NCI-H69 (cell line): ENCODE measurements around the gene GFY.

Experiments
- DNase-seq: peaks from one replicate; lab custom pipeline; 2025; lab: John Stamatoyannopoulos, UW

Gene GFY, protein sequence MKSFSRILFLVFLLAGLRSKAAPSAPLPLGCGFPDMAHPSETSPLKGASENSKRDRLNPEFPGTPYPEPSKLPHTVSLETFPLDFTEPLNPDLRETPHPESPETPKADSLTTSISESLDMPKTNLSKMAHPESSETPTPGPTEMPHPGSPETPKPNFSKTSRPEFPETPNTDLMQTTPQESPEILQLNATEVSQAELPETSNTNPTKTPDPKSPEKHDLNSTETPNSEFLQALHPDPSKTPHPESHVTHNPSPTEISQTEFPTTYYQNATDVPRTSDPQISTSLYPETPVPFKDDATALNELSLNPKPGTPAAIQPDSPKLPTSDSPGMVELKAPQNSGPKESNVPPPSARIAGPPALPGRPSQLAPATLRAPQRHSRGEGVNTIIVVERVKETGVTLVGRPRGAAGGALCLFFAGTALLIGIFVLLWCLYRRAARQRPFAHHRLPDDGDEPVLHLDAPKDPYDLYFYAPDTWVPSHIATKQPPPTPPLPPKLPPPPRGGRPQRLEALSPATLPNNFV

DNA sequence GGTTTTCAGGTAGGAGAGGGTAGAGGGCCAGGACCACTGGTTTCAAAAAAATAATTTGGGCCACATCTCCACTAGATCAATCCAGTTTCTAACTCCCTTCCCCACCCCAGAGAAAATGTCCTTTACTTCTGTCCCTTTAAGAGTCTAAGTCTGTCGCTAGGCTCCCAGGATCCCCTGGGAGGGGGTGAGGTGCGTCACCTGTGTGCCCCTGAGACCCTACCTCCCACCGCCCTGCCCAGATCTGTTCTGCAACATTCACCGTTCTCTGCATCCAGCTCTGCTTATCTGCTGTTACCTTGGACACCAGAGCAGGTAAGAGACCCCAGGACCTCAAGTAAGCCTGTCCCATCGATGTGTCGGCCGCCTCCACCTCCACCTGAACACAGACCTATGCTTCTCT, at the start of gene GFY:
Gene GFY, plus strand, starts transcription at position 211 of the 400 bp plus-strand sequence. CDS start 1,043 bp downstream, outside the sequence.
- peak; percentile 20 for DNase-seq

DNA sequence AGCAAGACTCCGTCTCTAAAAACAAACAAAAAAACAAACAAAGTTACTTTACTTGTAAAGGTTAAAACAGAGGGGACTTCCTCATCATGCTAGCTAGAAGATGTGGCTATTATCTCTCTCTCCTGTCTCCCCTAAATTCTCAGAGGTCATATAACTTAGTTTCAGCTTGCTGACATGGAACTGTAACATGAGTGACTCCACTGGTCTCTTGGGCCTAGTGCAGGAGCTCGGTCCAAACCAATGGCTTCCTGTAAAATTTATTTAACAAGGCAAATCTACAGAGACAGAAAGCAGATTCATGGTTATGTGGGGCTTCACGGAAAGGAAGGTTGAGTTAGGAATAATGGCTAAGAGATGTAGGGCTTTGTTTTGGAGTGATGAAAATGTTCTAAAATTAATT, 46.7 kb upstream of the GFY start:
- DNase-seq = no peak

DNA sequence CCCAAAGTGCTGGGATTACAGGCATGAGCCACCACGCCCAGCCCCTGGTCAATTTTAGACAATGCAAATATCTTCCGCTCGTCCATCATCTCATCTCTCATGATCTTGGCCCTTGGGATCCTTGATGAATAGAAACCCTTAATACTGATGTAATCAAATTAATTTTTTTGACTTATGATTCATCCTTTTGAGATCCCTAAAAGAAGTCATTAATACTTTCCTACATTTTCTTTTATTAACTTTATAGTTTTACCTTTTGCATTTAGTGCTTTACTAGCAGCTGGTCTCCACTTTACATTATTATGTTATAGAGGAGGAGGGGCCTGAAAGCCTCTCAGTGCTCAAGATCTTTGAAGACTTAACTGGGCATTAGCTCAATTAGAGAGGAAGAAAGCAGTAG, 44.8 kb upstream of the GFY start:
- no peak for DNase-seq

DNA sequence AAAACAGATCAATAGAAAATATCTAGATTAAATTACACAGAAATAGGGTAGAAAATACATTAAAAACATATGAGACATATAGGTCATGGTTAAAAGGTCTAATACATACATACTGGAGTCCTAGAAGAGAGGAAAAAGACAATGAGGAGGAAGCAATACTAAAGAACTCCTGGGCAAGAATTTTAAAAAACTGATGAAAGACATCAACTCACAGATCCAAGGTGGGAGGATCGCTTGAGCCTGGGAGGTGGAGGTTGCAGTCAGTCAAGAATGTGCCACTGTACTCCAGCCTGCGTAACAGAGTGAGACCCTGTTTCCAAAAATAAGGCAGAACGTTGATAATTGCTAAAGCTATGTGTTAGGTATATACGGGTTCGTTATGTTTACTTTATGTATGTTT, 42.5 kb upstream of the GFY start:
- no peak for DNase-seq

DNA sequence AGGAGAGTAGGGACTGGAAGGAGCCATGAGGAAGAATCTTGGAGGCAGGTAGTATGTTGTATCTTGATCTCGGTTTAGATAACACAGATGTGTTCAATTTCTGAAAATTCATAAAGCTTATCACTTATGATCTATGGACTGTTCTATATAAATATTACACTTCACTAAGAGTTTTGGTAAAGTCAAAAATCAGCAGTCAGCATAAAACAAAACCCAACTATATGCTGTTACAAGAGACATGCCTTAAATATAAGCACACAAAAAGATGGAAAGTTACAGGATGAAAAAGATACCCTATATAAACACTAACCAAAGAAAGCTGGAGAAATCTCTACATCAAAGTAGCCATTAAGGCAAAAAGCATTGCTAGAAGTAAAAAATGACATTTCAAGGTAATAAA, 41.6 kb upstream of the GFY start:
- DNase-seq = no peak

DNA sequence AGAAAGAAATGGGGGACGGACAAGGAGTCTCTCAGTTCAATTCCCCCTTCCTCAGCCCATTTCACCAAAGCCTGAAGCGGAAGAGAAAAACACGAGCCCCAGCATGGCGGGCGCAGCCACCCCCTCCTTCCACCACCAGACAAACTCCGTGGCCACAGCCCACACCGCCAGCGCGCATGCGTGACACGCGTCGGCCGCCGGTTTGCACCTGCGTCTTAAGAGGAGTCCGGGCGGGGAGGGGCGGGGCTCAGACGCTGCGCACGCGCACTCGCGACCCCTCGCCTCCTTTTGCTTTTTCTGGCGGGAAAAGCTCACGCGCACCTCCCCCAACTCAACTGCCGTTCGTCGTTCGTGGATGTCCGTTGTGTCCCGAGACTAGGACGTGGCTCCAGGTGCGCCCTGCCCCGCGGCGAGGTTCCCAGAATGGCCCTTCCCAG, 37.2 kb upstream of the GFY start, which contains the start of gene KASH5:
Gene KASH5, plus strand, starts transcription at position 314 of the 437 bp plus-strand sequence. CDS start 2,635 bp downstream, outside the sequence.
- DNase-seq = peak; percentile 82

DNA sequence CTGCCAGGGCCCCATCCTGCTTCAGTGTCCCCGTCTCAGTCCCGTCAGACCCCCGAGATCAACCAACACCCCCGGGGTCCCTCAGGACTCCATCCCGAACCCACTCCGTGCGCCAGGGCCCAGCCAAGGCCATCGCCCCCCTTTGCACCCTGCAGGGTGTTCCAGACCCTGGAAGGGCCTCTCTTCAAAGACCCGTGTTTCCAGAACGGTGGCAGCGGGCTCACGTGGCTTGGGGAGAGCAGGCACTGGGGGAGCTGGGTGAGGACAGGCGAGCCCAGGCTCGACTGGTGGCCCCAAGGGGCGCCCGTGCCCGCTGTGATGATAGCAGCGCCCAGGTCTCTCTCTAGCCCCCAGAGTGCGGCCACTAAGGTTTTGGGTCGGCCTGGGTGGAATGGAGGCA, 35.8 kb upstream of the GFY start:
- DNase-seq = no peak

DNA sequence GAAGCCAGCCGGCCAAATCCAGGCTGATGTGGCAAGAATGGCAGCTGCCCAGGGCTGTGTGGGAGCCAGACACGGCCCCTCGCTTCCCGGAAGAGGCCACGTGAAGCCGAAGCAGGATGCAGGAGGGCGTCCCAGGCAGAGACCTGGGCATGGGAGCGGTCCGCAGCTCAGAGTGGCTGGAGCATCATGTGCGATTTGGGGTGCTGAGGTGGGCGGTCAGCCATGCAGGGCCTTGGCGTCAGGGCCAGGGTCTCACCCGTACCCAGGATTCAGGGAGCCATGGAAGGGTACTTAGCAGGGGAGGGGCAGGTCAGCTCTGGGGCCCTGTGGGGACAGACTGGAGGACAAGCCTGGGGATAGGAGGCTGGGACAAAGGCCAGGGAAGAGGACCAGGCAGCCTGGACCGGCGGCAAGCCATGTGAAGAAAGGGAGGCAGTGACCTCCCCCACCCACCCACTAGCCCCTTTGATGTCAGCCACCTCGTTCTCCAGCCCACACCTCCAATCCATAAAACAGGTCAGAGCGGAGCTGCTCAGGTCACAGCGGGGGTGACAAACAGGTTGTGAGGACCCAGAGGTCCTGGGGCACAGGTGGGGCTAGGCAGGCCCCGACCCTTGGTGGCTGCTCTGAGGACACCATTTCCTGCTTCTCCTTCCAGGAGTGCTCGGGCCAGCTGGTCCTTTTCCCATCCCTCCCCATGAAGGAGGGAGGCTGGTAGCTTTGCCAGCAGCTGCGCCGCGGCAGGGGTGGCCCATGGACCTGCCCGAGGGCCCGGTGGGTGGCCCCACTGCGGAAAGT, 34.9 kb upstream of the GFY start:
- peak; percentile 81 for DNase-seq

DNA sequence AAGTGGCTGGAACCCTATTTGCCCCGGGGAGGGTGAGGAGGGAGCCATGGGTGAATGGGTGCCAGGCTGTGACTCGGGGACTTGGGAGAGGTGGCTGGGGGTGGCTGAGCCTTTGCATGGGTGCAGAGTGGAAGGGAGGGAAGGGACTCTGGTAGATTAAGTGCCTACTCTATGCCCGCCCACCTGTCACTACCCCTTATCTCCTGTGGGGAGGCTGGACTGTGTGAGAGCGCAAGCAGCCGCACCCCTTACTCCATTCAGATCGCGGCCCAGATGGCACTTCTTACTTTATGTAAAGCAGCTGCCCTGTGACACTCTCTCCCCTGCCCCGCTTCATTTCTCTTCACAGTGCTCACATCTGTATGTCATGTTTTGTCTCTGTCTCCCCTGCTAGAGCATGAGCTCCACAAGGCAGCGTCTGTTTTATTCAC, 34.2 kb upstream of the GFY start:
- peak; percentile 81 for DNase-seq

DNA sequence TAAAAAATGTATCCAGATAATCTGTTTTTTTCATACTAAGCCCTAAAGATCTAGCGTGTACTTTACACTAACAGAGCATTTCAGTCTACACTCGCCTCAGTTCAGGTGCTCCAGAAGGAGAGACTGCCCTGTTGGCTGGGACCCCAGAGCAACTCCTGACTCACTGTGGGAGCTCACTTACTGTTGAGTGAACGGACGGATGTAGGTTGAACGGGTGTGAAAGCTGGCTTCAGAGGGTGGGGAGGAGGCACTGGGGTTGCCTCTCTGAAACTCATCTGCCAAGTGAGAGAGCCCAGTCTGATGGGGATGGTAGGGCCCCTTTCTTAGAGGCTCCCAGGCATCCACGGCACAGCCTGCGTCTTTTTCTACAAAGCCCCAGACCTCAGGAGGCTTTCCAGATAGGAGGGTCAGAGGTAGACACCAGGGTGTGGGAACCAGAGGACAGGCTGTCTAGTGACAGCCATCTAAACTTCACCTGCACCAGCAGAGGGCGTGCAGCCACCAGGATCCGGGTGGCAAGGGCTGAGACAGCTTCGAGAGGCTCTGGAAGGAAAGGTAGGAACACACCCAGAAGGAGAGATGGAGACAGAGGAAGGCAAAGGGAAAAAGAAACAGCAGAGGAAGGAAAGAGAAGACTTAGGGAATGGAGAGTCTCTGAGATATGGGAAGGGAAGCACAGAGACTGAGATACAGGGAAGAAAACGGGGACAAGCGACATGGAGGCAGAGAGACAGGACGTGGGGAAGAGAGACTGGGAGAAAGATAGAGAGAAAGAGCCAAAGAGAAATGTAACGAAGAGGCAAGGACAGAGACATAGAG, 33.4 kb upstream of the GFY start:
- peak; percentile 91 for DNase-seq

DNA sequence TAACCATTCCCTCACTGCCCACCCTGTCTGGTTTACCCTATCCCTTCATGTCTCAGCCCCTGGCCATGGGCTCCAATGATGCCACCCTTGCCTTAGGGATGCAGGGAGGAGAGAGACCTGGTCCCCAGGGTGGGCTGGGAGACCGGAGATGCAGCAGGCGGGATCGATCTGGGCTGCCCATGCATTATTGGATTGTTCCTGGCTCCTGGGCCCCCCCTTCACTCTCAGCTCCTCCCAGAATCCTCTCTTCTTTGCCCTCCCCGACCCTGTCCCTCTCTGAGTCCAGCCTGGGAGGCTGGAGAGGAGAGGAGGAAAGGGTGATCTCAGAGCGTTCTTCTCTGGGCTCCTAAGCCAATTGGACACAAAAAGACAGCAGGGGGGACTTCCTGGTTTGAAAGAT, 31.3 kb upstream of the GFY start:
- no peak for DNase-seq

DNA sequence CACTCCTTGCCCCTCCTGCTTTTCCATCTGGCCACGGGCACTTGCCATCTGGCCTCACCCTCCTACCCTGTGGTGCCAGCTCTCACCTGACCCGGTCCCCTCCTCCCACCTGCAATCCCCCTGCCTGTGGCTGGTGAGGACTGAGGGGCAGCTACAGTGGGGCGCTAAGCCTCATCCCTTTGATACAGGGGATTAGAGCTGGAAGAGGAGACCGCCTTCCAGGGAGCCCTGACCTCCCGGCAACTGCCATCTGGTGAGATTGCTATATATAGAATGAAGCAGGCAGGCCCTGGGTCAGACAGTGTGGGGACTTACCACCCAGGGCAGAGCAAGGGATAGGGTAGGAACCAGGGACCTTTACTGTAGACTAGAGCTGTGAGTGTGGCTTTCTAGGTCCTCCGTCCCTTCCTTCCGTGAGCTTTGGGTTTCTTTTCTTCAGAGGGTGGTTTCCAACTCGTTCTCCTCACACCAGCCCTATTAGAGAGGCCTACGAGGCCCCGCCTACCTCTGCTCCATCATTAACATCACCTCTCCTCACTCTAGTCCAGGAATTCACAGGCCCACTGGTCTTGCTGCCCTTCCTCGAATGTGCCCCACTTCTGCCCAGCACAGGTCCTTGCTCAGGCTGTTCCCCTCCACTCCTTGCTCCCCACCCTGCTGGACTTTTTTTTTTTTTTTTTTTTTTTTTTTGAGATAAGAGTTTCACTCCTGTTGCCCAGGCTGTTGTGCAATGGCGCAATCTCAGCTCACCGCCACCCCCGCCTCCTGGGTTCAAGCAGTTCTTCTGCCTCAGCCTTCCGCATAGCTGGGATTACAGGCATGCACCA, 29.4 kb upstream of the GFY start:
- peak; percentile 86 for DNase-seq

DNA sequence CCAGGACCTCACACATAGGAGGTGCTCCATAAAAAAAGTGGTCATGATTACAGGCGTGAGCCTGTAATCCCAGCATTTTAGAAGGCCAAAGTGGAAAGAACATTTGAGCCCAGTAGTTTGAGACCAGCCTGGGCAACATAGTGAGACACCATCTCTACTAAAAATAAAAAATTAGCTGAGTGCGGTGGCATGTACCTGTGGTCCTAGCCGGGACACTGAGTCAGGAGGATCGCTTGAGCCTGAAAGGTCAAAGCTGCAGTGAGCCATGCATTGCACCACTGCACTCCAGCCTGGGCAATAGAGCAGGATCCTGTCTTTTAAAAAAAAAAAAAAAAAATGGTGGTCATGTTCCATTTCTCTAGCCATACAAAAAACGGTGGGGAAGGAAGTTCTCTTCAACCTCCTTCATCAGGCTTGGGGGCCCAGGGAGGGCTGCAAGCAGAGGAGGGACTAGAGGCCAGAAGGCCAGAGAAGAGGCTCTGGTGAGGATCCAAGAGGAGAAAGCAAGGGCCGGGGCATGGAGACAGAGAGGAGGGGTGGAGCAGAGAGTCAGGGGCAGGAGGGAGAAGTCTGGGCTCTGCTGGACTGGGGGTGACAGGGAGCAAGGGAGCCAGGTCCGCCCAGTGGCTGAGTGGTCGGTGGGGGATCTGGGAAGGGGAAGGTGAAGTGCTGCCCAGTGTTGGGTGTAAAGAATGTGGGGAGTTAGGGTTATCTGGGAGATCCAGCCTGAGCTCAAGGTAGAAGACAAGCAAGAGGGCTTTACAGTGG, 28.3 kb upstream of the GFY start:
- DNase-seq = no peak

DNA sequence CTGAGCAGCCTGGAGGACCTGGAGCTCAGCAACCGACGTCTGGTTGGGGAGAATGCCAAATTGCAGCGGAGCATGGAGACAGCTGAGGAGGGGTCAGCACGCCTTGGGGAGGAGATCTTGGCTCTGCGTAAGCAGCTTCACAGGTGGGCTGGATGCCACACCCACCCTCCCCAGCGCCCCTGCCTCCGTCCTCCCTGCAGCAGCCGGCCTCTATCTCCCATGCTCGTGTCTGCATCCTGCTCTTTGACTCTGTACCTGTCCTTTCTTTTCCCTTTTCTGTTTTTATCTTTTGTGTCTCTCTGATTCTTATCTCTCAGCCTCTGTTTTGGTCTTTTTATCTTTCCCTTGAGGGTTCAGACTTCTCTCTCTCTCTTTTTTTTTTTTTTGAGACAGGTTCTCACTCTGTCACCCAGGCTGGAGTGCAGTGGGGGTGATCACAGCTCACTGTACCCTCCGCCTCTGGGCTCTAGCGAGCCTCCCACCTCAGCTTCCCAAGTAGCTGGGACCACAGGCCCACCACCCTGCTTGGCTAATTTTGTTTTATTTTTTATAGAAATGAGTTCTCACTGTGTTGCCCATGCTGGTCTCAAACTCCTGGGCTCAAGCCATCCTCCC, 27.1 kb upstream of the GFY start:
- DNase-seq = peak; percentile 89

DNA sequence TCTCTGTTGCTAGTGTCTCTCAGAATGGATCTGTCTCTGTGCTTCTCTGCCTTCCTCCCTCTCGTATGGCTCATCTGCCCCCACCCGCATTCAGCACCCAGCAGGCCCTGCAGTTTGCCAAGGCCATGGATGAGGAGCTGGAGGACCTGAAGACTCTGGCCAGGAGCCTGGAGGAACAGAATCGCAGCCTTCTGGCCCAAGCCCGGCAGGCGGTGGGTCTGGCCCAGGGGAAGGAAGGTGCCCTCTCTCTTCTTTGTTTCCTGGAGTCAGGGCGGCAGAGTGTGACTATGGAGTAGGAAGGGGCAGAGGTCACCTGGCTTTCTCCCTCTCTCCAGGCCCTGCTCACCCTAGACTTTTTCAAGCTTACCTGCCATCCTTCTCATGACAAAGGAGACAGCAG, 26.3 kb upstream of the GFY start:
- no peak for DNase-seq

DNA sequence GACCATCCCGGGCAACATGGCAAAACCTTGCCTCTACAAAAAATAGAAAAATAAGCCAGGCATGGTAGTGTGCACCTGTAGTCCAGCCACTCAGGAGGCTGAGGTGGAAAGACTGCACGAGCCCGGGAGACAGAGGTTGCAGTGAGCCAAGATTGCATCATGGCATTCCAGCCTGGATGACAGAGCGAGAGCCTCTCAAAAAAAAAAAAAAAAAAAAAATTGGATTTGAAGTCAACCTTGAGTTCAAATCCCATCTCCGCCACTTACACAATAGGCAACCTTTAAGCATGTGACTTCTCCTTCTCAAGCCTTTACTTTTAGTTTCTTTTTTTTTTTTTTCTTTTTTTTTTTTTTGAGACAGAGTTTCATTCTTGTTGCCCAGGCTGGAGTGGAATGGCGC, 25.2 kb upstream of the GFY start:
- no peak for DNase-seq

DNA sequence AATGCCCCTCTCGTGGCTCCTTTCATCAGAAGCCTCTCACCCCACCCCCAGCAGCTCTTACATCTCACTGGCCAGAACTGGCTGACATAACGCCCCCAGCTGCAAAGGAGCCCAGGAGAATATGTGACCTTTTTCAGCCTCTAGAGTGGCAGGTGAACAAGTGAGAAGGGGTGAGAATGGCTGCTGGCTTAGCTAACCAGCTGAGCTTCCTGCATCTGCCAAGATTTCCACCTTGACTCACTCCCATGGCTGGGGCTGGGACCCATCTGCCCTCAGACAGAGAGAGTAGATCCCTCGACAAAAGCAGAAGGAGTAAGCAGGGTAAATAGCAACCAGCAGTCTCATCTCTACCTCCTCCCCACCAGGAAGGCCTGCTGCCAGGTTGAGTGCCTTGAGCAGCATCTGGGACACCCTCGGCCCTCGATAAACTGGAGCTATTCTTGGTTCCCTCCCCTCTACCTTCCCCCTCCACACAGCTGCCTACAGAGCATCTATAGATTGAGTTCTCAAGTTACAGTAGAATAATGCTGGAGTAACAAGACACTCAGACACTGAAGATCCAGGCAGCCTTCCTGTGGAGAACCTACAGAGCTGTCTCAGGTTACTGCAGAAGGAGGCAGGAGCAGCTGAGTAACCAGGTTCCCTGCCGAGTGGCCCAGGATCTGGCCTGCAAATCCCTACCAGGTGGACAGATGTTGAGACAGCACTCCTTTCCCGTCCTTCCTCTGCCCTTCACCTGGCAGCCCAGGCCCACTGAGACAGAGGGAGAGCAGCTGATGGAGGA, 21.6 kb upstream of the GFY start:
- peak; percentile 99 for DNase-seq

DNA sequence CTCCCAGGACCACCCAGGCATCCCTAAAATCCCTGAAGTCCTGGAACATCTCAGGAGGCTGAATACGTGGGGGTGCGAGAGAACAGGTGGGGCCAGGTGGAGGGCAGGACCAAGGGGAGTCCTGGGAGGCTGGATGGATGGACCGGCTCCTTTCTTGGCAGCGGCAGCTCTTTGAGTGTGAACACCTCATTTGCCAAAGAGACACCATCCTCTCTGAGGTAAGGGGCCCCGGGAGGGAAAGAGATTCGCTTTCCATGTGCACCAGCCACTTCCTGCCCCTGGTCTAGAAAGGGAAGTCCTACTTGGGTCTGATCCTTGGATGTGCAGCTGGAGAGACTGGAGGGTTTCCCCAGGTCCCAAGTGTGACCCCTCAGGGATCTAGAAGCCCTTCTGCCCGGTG, 18.1 kb upstream of the GFY start:
- no peak for DNase-seq

DNA sequence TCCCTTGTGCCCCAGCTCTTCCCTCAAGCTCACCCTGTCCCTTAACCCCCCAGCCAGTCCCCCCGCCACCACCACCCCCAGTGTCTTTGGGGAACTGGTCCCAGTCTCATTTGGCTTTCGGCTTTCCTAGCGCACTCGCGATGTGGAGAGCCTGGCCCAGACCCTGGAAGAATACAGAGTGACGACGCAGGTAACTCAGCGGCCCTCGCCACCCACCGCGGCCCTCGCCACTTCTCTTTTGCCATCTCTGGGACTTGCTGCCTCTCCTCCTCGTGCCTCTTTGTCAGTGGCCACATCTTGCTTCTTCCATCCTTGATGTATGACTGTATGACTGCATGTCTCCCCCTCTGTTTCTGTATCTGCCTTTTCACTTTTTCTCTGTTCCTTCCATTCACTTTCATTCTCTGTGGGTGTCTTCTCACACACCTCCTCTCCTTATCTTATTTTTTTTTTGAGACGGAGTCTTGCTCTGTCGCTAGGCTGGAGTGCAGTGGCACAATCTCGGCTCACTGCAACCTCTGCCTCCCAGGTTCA, 17.6 kb upstream of the GFY start:
- DNase-seq = no peak
